Activated T-helper 1 cell treated with anti-CD3 and anti-CD28 coated beads, Interleukin-12 subunit alpha, Interleukin-12 subunit beta, Interleukin-2, Interleukin-4 antibody, amounts not matched to agents 30 ng/mL and 10 ng/mL and 1 ng/mL, durations not matched to agents 14 hours and 24 hours and 36 hours (primary cell): ENCODE data around the gene NTRK2. TPM values are rescaled to one million over a fixed set of nuclear protein-coding genes. Genes with fewer than 3 reads are reported as not detected.

Experiments used
- DNase-seq: peaks from one replicate; pipeline ENCODE4 v3.0.0; 2021; ENCODE audit warnings: low spot score
- H3K27ac Mint-ChIP-seq: one replicate; pipeline ENCODE4 v1.8.0; 2021; ENCODE audit warnings: mild to moderate bottlenecking, mixed read lengths
- H3K27me3 Mint-ChIP-seq: one replicate; pipeline ENCODE4 v1.8.0; 2022; ENCODE audit warnings: mild to moderate bottlenecking, moderate library complexity, mixed read lengths; ENCODE audit not compliant: insufficient read depth
- H3K36me3 Mint-ChIP-seq: one replicate; pipeline ENCODE4 v1.8.0; 2021; ENCODE audit warnings: low read depth, mixed read lengths
- H3K4me1 Mint-ChIP-seq: one replicate; pipeline ENCODE4 v1.8.0; 2021; ENCODE audit warnings: low read depth, mixed read lengths
- H3K4me3 Mint-ChIP-seq: one replicate; pipeline ENCODE4 v1.8.0; 2021; ENCODE audit warnings: mild to moderate bottlenecking, moderate library complexity, mixed read lengths
- H3K9me3 Mint-ChIP-seq: one replicate; pipeline ENCODE4 v1.8.0; 2021; ENCODE audit warnings: mixed read lengths
- intact Hi-C: fragments of 100-400 bp; cut with micrococcal nuclease; formaldehyde crosslinking; loops from one replicate; pipeline ENCODE4 v1.15.1; 2024
- total RNA-seq: library from RNA; stranded (reverse); gene quantifications from 2 replicates; pipeline ENCODE4 v1.2.3, GENCODE V29; 2022

Gene NTRK2
- total RNA-seq, 1 donor from 2014 or later, result 2.9 TPM

GRCh38 chr9:85040821-85041465 lies 371.4 kb downstream of the NTRK2 start:
- no peaks in the 10 kb centered on the region for H3K4me1 Mint-ChIP-seq
- intact Hi-C loops, result no loop called here
- H3K27ac Mint-ChIP-seq, result no peak overlapping the region
- H3K9me3 Mint-ChIP-seq, result no peaks in the 10 kb centered on the region
- no peak overlapping the region for H3K4me3 Mint-ChIP-seq
- H3K36me3 Mint-ChIP-seq, result no peaks in the 10 kb centered on the region
- no peaks in the 10 kb centered on the region for H3K27me3 Mint-ChIP-seq
- no peak for DNase-seq

GRCh38 chr9:85041466-85042137 lies 372.1 kb downstream of the NTRK2 start:
- no peak for DNase-seq
- H3K27me3 Mint-ChIP-seq, result no peaks in the 10 kb centered on the region
- intact Hi-C loops, result no loop called here
- H3K4me3 Mint-ChIP-seq, result no peak overlapping the region
- no peak overlapping the region for H3K27ac Mint-ChIP-seq
- H3K4me1 Mint-ChIP-seq, result no peaks in the 10 kb centered on the region
- H3K9me3 Mint-ChIP-seq, result no peaks in the 10 kb centered on the region
- H3K36me3 Mint-ChIP-seq, result no peaks in the 10 kb centered on the region

DNA sequence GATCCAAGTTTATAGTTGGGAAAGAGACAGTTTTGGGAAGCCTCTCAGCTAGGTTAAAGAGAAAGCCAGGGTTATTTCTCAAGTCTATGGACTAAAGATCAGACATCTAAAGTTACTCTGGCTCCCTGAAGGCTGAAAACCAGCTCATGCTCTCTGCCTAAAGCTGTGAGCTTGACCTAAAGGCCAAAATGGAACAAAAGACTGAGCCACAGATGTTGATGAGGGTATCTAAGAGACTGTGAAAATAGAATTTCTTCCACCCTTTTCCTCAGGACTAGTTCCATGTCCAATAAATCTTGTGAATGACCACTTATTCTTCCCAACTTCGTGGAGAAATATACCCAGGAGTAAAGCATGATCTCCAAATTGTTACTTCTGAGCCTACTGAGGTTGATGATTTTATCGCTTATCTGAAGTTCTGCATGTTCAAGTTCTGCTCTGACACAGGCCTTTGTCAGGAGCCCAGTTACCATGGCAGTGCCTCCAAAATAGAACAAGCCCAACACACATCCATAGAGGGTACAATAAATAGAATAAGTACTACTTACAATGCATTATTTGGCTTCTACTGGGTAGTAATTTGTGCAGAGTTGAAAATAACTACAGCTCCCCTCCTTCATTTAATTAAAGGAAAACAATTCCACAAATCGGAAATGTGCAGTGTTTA lies 373.6 kb downstream of the NTRK2 start:
- intact Hi-C loops, result no loop called here
- Mint-ChIP-seq H3K9me3 (no peaks in the 10 kb centered on the region), H3K27me3 (no peaks in the 10 kb centered on the region), H3K36me3 (no peaks in the 10 kb centered on the region), H3K4me1 (no peaks in the 10 kb centered on the region), H3K27ac (no peak overlapping the region), H3K4me3 (no peak overlapping the region)
- DNase-seq, result no peak

DNA sequence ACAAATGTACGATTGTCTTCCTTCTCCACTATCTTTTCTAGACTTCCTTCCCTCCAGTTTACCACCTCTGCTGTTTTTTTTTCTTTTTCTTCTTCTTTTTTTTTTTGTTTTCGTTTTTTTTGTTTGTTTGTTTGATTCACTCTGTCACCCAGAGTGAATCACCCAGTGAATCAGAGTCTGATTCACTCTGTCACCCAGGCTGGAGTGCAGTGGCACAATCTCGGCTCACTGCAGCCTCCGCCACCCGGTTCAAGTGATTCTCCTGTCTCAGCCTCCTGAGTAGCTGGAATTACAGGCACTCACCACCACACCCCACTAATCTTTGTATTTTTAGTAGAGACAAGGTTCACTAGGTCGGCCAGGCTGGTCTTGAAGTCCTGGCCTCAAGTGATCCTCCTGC lies 375.7 kb downstream of the NTRK2 start:
- DNase-seq, result no peak
- no peak overlapping the region for H3K4me3 Mint-ChIP-seq
- intact Hi-C loops, result no loop called here
- H3K4me1 Mint-ChIP-seq, result no peaks in the 10 kb centered on the region
- no peak overlapping the region for H3K27ac Mint-ChIP-seq
- H3K36me3 Mint-ChIP-seq, result no peaks in the 10 kb centered on the region
- H3K9me3 Mint-ChIP-seq, result no peaks in the 10 kb centered on the region
- no peaks in the 10 kb centered on the region for H3K27me3 Mint-ChIP-seq

DNA sequence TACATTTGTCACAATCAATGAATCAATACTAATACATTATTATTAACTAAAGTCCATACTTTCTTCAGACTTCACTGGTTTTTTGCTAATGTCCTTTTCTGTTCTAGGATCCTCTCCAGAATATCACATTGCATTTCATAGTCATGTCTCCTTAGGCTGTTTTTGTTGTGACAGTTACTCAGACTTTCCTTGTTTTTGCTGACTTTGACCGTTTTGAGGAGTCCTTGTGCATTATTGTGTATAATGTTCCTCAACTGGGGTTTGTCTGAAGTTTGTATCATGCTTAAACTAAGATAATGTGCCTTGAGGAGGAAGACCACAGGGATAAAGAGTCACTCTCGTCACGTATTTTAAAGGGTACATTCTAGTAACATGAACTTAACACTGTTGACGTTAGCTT lies 376.9 kb downstream of the NTRK2 start:
- H3K4me3 Mint-ChIP-seq, result no peak overlapping the region
- H3K36me3 Mint-ChIP-seq, result no peaks in the 10 kb centered on the region
- intact Hi-C loops, result no loop called here
- H3K27me3 Mint-ChIP-seq, result no peaks in the 10 kb centered on the region
- no peaks in the 10 kb centered on the region for H3K9me3 Mint-ChIP-seq
- no peaks in the 10 kb centered on the region for H3K4me1 Mint-ChIP-seq
- H3K27ac Mint-ChIP-seq, result no peak overlapping the region
- no peak for DNase-seq

DNA sequence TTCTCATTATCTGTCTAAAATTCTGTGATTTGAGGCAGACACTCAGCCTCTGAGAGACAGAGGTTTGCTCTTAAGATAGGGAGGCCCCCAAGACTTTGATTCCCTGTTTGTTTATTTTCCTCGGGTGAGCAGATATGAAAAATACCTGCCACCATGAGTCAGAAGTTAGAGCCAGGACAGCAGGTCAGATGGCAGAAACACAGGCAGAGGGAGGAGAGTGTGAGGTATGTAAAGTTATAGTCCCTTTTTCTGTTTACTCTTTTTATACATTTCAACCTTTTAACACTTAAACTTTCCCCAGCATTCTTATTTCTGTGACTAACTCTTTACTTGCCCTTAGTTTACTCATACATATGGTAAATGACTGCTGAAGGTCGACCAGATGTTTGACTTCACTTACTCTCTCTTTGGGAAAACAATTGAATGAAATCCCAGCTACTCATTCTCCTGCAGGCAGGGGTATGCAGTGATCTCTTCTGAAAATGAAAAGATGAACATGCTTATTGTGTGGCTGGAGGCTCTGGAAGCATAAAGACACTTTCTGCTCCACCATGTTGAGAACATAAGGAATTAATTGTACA lies 383.8 kb downstream of the NTRK2 start:
- Mint-ChIP-seq H3K4me1 (no peaks in the 10 kb centered on the region), H3K36me3 (no peaks in the 10 kb centered on the region), H3K9me3 (no peaks in the 10 kb centered on the region), H3K4me3 (no peak overlapping the region), H3K27ac (no peak overlapping the region), H3K27me3 (no peaks in the 10 kb centered on the region)
- intact Hi-C loops, result no loop called here
- DNase-seq, result no peak

- H3K4me1 Mint-ChIP-seq, result no peaks in the 10 kb centered on the region
- DNase-seq, result no peak
- intact Hi-C loops, result no loop called here
- no peak overlapping the region for H3K4me3 Mint-ChIP-seq
- no peaks in the 10 kb centered on the region for H3K9me3 Mint-ChIP-seq
- H3K36me3 Mint-ChIP-seq, result no peaks in the 10 kb centered on the region
- H3K27me3 Mint-ChIP-seq, result no peaks in the 10 kb centered on the region
- no peak overlapping the region for H3K27ac Mint-ChIP-seq
Observed at GRCh38 chr9:85054017-85054416, 384.5 kb downstream of the NTRK2 start.

GRCh38 chr9:85055506-85056202 lies 386.1 kb downstream of the NTRK2 start:
- no peak for DNase-seq
- Mint-ChIP-seq H3K4me3 (no peak overlapping the region), H3K4me1 (no peaks in the 10 kb centered on the region)

DNA sequence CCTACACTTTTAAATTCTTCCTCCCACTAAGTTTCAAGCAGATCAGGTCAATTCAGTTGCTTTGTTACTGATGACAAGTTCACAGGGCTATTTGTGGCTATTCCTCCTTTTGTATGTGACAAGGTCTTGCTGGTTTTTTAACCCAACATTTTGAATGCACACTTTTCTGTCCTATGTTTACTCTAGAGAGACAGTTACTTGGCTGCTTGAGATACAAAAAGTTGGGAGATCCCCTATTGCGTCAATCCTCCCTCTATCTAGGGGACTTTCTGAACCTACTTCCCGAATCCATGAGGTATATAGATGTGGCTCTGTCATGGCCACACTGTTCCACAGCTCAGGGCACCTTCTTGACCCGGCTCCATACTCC lies 386.7 kb downstream of the NTRK2 start:
- H3K27me3 Mint-ChIP-seq, result no peaks in the 10 kb centered on the region
- intact Hi-C loops, result no loop called here
- no peak for DNase-seq
- H3K36me3 Mint-ChIP-seq, result no peaks in the 10 kb centered on the region
- no peaks in the 10 kb centered on the region for H3K9me3 Mint-ChIP-seq
- H3K4me3 Mint-ChIP-seq, result no peak overlapping the region
- no peaks in the 10 kb centered on the region for H3K4me1 Mint-ChIP-seq
- no peak overlapping the region for H3K27ac Mint-ChIP-seq

More at GRCh38 chr9:85055506-85056202, 386.1 kb downstream of the NTRK2 start:
- intact Hi-C loops, result no loop called here
- Mint-ChIP-seq H3K36me3 (no peaks in the 10 kb centered on the region), H3K9me3 (no peaks in the 10 kb centered on the region), H3K27me3 (no peaks in the 10 kb centered on the region), H3K27ac (no peak overlapping the region)

DNA sequence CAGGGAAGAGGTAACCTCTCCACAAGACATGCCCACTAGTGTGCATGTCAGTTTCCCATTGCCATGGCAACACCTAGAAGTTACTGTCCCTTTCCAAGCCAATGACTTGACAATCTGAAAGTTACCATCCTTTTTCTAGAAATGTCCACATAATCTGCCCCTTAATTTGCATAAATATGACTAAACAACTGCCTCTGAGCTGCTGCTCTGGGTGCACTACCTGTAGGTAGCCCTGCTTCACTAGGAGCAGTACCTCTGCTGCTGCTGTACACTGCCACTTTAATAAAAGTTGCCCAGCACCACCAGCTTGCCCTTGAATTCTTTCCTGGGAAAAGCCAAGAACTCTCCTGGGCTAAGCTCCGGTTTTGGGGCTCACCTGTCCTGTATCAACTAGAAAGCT lies 392.4 kb downstream of the NTRK2 start:
- Mint-ChIP-seq H3K36me3 (no peaks in the 10 kb centered on the region), H3K4me3 (no peak overlapping the region), H3K9me3 (no peaks in the 10 kb centered on the region)

DNA sequence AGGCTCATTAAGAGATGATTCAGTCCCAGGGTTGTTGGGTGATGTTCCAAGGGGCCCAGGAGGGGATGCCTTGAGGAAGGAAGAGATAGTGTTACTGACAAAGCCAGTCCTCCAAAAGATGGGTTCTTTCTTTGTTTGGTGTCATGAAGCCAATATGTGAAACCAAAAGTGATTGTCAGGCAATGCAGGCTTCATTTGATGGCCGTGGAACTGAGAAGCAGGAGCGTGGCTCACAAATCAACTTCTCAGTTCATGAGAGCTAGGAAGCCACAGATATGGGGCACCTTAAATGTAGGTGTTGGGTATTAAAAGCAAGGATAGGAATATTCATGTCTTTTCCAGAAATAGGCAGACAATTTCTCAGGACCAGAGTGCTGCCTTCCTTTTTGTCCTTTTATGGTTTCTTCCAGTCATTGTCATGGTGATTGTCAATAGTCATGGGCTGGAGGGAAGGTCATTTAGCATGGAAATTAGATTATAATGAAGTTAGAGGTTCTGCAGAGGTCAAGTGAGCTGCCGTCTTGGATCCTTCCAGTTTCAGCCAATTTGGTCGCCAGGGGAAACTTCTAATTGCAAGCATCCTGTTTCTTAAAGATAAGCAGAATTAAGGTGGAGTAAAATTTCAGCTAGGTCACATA lies 393.0 kb downstream of the NTRK2 start:
- Mint-ChIP-seq H3K4me3 (no peak overlapping the region), H3K36me3 (no peaks in the 10 kb centered on the region), H3K27ac (no peak overlapping the region), H3K9me3 (no peaks in the 10 kb centered on the region), H3K27me3 (no peaks in the 10 kb centered on the region), H3K4me1 (no peaks in the 10 kb centered on the region)
- DNase-seq, result no peak
- intact Hi-C loops, result no loop called here

More for the DNA sequence above, 392.4 kb downstream of the NTRK2 start:
- Mint-ChIP-seq H3K27me3 (no peaks in the 10 kb centered on the region), H3K4me1 (no peaks in the 10 kb centered on the region), H3K27ac (no peak overlapping the region)
- intact Hi-C loops, result no loop called here
- no peak for DNase-seq

DNA sequence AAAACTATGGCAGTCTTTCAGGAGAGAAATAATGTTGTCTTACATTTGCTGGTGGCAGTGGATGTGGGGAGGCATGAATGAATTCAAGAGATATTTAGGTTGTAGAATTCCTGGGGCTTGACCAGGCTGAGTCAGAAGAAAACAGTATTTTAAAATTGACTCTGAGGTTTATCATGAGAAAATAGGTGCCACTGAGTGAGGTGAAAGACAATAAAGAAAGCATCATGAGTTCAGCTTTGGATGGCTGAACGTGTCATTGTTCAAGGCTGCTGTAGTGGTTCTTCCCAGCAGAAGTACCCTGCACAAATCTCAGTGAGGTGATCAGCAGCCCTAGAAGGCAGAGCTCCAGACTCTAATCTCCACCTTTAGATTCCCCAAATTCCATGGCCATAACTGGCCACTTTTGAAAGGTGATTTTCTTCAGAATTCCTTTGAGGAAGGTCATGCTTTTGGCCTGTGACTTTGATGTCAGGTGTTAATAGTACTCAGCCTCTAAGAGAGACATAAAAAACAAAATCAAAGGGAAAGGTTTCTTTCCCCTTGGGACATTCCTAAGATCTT lies 395.4 kb downstream of the NTRK2 start:
- no peaks in the 10 kb centered on the region for H3K4me1 Mint-ChIP-seq
- H3K36me3 Mint-ChIP-seq, result no peaks in the 10 kb centered on the region
- H3K9me3 Mint-ChIP-seq, result no peaks in the 10 kb centered on the region
- no peak overlapping the region for H3K4me3 Mint-ChIP-seq
- no peaks in the 10 kb centered on the region for H3K27me3 Mint-ChIP-seq
- H3K27ac Mint-ChIP-seq, result no peak overlapping the region
- intact Hi-C loops, result no loop called here
- DNase-seq, result no peak
